ENCODE data around the gene PSME3.

The PSME3 gene

GRCh38 chr17:42832934-42833766, at the start of gene PSME3:
TSS of gene PSME3 (plus strand) at chr17:42833397. CDS start at chr17:42833632, 235 bp downstream.
- peak; percentile 85 for DNase-seq

DNA sequence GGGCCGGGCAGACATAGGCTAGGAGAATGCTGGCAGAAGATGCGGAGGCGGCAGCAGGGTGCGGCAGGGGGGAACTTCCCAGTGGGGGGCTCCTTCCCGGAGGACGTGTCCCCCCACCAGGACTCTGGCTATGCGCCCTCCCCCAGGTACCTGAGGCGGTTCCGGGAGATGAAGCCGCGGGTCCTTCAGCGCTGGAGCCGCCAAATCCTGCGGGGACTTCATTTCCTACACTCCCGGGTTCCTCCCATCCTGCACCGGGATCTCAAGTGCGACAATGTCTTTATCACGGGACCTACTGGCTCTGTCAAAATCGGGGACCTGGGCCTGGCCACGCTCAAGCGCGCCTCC, 49.4 kb upstream of the PSME3 start:
- no peak for DNase-seq

DNA sequence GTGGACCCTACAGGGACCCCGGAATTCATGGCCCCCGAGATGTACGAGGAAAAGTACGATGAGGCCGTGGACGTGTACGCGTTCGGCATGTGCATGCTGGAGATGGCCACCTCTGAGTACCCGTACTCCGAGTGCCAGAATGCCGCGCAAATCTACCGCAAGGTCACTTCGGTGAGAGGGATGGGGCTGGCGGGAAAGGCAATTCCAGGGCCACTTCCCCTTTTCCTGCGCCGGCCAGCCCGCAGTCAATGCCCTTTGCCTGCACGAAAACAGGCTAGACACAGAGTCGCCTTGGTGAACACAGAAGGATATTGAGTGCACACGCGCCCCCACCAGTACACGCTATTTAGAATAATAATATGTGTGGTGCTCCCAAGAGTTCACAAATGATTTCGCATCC, 48.8 kb upstream of the PSME3 start:
- DNase-seq, result no peak

DNA sequence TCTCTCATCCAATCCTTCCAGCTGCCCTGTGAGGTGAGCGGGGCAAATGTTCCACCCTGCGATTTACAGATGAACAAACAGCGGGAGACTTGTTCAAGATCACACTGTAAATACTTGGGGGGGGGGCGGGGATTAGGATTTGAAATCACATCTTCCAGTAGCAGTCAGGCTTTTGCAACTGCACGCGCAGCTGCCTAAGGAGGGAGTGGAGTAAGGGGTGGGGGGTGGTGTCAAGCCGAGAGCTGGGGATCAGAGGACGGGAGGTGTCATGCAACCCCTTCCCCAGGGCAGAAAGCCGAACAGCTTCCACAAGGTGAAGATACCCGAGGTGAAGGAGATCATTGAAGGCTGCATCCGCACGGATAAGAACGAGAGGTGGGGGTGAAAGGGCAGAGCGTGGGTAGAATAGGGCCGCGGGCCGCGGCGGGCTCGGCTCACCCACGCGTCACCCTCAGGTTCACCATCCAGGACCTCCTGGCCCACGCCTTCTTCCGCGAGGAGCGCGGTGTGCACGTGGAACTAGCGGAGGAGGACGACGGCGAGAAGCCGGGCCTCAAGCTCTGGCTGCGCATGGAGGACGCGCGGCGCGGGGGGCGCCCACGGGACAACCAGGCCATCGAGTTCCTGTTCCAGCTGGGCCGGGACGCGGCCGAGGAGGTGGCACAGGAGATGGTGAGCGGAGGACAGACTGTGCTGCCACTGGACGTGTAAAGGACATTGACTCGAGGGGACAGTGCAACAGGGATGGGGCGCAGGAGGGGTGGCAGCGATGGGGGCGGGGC, 48.2 kb upstream of the PSME3 start:
- DNase-seq, result no peak

- DNase-seq, result no peak
These were observed 45.9 kb upstream of the PSME3 start for GRCh38 chr17:42787266-42787665.

DNA sequence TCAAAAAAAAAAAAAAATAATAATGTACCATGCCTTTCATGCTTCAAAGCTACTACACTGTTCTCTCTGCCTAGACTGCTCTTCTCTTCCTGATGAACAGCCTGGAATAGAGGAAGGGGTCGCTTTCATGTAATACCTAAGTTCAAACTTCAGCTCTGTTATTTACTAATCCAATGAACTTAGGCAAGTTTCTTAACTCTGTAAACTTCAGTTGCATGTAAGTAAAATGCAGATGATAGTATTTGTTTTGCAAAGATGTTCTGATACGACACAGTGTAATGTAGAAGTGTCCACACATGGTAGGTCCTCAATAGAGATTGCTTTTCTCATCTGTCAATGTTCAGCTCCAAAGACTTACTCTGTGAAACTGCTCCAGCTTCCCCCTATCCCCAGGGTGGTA, 41.2 kb upstream of the PSME3 start:
- no peak for DNase-seq

DNA sequence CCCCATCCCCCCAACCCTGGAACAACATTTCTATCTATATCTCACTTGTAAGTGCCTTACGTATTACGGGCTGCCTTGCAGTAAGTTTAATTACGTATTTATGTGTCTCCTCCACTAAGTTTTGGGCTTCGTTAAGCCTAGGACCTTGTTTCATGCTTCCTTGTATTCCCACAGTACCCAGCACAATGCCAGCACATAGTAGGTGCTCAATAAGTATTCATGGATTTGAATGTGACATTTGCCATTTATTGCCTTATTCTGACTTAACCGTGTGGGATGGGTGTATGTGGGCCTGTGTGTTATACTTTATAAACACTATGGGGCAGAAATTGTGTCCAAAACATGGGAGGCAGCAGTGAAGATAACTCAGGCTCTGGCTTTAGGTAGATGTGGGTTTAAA, 40.7 kb upstream of the PSME3 start:
- no peak for DNase-seq

GRCh38 chr17:42795061-42795460, 38.1 kb upstream of the PSME3 start:
- no peak for DNase-seq

- no peak for DNase-seq
These were observed 37.7 kb upstream of the PSME3 start for GRCh38 chr17:42795465-42795864.

DNA sequence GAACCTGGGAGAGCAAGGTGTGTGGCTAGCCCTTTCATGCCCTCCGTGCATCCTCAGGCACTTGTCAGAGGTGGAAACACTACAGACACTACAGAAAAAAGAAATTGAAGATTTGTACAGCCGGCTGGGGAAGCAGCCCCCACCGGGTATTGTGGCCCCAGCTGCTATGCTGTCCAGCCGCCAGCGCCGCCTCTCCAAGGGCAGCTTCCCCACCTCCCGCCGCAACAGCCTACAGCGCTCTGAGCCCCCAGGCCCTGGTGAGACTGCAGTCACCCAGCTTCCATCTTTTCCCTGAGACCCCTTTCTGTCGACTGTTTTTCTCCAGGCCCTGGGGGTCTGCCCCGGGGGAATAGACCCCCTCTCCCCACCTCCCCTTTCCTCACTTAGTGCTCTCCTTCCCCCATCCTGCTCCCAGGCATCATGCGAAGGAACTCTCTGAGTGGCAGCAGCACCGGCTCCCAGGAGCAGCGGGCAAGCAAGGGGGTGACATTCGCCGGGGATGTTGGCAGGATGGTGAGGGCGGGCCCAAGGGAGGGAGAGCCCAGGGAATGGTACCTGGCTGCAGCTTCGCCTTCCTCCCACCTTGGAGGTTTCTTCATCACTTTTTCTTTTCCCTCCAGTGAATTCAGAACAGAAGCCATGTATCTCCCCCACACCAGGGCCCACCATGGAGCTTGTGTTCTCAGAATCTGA, 37.0 kb upstream of the PSME3 start:
- no peak for DNase-seq

DNA sequence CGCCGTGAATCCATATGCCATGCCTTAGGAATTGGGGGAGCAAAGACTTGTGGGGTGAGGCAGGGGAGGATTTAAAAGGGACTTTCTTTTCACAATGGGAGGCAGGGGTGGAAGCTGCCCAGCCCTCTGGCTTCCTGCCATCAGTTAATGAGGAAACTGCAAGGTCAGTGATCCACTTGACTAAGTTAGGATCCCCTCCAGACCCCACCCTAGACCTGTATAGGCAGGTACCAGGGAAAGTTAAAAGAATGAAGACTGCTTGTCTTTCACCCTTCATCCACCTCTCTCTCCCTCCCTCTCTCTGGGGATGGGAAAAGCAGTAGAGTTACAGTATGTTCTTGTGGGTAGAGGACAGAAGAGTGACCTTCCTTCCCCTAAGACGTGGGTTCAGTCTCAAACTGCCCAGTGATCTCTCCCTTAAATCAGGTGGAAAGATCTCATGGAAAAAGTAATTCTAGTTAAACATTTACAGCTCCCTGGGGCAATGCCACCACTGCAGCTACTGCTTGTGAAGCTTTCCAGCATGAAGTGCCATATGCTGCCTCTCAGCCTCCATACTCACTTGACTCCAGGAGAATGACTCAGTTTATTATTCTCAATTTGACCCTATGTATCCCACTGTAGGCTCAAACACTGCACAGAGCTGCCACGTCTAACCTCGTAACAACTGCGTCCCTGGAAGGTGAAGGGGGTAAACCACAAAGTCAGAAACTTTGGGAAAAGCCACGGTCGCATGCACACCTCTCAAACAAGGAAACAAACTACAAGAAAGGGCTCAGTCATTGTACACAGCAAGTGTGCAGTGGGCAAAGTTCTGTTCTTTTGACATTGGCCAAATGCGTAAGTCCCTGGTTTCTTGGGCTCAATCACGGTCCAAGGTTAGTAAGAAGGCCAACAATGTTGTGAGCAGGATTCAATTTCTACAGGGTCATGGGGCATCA, 35.9 kb upstream of the PSME3 start:
- no peak for DNase-seq

- DNase-seq, result no peak
These were observed 35.2 kb upstream of the PSME3 start for GRCh38 chr17:42798011-42798382.

DNA sequence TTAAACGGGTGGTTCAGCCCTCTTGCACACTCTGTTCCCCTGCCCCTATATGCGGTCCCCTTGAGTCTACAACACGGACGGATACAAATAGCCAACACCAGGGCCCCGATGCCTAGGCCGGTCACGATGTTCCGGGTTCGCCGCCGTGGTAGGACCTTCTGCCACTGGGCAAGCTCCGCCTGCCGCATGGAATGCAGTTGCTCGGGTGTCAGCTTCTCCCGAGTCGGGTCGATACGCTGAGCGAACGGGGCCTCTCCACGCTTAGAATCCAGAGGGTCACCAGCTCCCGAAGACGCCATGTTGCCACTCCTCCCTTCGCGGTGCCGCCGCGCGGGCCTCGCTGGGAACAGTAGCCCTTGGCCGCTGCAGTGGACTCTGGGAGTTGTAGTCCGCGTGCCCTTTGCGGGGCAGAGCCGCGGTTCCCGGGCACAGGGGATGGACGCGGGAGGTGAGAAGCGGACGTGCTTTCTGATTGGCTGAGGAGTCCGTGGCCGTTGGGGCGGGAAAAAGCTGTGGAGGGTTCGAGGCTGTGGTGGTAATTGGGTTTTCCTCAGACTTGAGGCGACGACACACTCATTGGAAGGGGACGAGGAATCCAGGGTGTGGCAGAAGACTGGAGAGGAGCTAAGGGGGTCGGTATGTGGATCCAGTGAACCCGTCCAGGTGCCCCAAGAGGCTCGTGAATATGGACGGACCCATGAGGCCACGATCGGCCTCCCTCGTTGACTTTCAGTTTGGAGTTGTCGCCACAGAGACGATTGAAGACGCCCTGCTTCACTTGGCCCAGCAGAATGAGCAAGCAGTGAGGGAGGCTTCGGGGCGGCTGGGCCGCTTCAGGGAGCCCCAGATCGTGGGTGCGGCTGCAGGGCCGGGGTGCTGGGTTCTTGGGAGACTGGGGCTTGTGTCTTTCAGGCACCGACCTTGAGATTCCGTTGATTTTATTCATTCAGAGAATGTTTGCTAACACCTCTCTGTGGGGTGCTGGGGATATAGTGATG, 34.5 kb upstream of the PSME3 start, which contains the start of the genes CNTD1 and COA3:
CNTD1 (plus strand) TSS at position 479 of the 998 bp plus-strand sequence; CDS start at position 686, 207 bp downstream.
COA3 (minus strand) TSS at position 322 of the 998 bp plus-strand sequence; CDS start at position 299, 23 bp downstream.
- DNase-seq, result peak; percentile 73

- DNase-seq, result no peak
These were observed 29.9 kb upstream of the PSME3 start for GRCh38 chr17:42803074-42803883.

DNA sequence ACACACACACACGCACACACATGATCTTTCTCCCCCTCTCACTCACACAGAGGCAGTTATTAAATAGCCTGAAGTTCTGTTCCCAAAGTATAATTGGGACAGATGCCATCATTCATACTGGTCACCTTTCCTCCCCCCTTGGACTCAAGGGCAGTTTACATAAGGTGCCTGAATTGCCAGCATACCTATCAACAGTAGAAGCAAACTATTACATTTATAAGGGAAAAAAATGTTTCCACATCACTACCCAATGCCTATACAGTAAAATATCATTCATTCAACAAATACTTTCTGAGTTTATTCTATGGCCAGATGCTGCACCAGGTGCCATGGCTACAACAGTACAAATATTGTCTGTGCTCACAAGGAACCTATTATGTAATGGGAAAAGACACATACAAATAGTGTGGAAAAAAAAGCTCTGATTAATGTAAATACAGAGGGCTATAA, 28.3 kb upstream of the PSME3 start:
- DNase-seq, result peak; percentile 5

- no peak for DNase-seq
These were observed 26.9 kb upstream of the PSME3 start for GRCh38 chr17:42806249-42806648.

- DNase-seq, result no peak
These were observed 23.9 kb upstream of the PSME3 start for GRCh38 chr17:42809250-42809649.

DNA sequence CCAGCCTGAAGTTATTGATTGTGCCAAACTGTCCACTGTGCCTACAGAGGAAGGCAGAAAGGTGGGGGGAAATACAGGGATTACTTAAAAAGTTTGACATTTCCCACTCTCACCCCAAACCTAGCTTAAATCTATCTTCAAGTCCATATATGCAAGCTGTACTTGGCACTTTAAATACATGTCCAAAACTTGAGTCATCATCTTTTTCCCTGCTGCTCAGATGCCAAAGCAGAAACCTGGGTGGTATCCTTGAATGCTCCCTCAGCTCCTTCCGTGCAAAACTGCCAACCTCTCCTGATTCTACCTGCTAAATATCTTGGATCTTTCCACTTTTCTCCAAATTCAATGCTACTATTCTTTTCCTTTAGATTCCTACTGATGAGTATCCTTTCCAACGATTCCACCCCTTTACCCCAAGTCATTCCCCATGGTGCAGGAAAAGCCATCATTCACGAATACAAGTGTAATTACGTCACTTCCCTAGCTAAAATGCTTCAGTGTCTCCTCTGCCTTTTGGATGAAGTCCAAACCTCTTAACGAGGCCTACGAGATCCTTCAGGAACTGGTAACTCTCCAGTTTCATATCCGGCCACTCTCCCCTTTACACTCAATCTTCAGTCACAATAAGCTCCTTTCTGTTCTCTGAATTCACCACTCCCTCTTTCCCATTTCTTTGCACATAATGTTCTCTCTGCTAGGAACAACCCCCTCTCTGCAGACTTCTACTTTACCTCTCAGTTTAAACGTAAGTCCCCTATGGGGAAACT, 18.4 kb upstream of the PSME3 start:
- DNase-seq, result no peak

DNA sequence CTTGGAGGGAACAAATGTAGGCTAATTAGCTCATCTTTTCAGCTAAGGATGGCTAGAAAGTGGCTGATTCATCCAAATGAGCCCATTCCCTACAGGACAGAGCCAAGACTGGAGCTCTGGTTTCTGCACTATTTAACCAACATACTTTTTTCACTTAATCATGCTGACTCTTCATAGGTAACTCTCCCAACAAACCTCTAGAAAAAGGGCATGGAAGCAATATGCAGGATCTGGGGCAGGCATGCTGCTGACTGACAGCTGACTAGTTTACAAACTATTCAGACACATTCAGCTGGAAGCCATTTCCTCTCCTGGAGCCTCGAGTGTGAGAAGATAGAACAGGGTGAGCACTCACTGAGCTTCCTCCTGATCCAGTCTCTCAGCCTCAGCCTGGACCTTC, 15.3 kb upstream of the PSME3 start:
- no peak for DNase-seq

Data from SHP77 treated with DMSO at 0.1 percent for 48 hours (cell line).